Activated CD8-positive, alpha-beta T cell treated with anti-CD3 and anti-CD28 coated beads for 36 hours (primary cell): Measurements from ENCODE around the gene AIMP1. TPM values are rescaled to one million over a fixed set of nuclear protein-coding genes. Genes with fewer than 3 reads are reported as not detected.
A peak's percentile ranks its signal among the peaks of the same experiment; 100 is the strongest.

Experiments
- ATAC-seq: fragments of 200-7000 bp; cut with Tn5 transposase; one replicate; pipeline ENCODE4 v1.10.0; 2021; ENCODE audit warnings: mild to moderate bottlenecking, moderate library complexity
- CTCF ChIA-PET: fragments of 350-600 bp; sonication (Branson Sonifier 250); formaldehyde crosslinking; loops from one replicate; lab custom pipeline; 2021; ENCODE audit warnings: antibody characterized with exemption; lab: Charles Lee
- POLR2A ChIA-PET: fragments of 350-600 bp; sonication (Branson Sonifier 250); formaldehyde crosslinking; loops from one replicate; lab custom pipeline; 2021; ENCODE audit warnings: antibody characterized with exemption; lab: Charles Lee
- DNase-seq: peaks from one replicate; pipeline ENCODE4 v3.0.0-alpha.2; 2020
- H3K27ac Mint-ChIP-seq: one replicate; pipeline ENCODE4 v1.8.0; 2021; ENCODE audit warnings: mild to moderate bottlenecking, mixed read lengths
- H3K27me3 Mint-ChIP-seq: one replicate; pipeline ENCODE4 v1.8.0; 2021; ENCODE audit warnings: mixed read lengths
- H3K36me3 Mint-ChIP-seq: one replicate; pipeline ENCODE4 v1.8.0; 2021; ENCODE audit warnings: low read depth, mixed read lengths
- H3K4me1 Mint-ChIP-seq: one replicate; pipeline ENCODE4 v1.8.0; 2021; ENCODE audit warnings: low read depth, mixed read lengths
- H3K4me3 Mint-ChIP-seq: one replicate; pipeline ENCODE4 v1.8.0; 2021; ENCODE audit warnings: mild to moderate bottlenecking, moderate library complexity, mixed read lengths
- H3K9me3 Mint-ChIP-seq: one replicate; pipeline ENCODE4 v1.8.0; 2021; ENCODE audit warnings: mixed read lengths
- intact Hi-C: fragments of 100-400 bp; cut with micrococcal nuclease; formaldehyde crosslinking; loops from one replicate; pipeline ENCODE4 v1.10.0; 2022
- total RNA-seq, 2 experiments: library from RNA; stranded (reverse); gene quantifications; one replicate each; pipeline ENCODE4 v1.2.3, GENCODE V29; 2021
- TF ChIP-seq, protein P1 (sequence below): fragments of 200-600 bp; IDR thresholded peaks from one replicate; pipeline ENCODE4 v1.8.0; 2022; ENCODE audit warnings: antibody characterized with exemption, mild to moderate bottlenecking

AIMP1 gene
- total RNA-seq, 2 experiments from 2014 or later = 73.4 to 74.0 TPM

DNA sequence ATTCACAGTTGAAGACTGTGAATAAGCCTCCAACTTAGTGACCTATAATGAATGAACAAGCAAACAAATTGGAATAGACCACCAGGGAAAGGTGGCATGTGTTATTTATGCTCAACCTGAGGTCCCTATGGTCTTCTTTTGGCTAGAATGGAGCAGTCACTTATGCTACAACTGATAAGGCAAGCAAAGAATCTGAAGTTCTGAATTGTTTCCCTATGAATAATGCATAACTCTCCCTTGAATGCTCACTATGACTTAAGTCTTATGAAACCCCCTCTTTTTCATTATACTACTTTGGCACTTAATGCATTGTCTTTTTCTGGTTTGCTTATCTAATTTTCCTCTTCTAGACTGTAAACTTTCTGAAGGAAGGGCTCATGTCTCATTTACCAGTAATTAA is 49.7 kb downstream of the AIMP1 start:
- H3K4me1 Mint-ChIP-seq = no peaks in the 10 kb centered on the region
- H3K27ac Mint-ChIP-seq = no peak overlapping the region
- CTCF ChIA-PET = interaction anchor here (1.4 kb wide), 1 partner anchor 18 kb away, joined by 4 read pairs; no protein-coding TSS in a partner anchor
- intact Hi-C loops = loop anchor here (5.0 to 10.0 kb wide), 2 partner anchors 136 to 809 kb away; no protein-coding TSS in a partner anchor
- POLR2A ChIA-PET = no interaction called here
- TF ChIP-seq, protein P1, sequence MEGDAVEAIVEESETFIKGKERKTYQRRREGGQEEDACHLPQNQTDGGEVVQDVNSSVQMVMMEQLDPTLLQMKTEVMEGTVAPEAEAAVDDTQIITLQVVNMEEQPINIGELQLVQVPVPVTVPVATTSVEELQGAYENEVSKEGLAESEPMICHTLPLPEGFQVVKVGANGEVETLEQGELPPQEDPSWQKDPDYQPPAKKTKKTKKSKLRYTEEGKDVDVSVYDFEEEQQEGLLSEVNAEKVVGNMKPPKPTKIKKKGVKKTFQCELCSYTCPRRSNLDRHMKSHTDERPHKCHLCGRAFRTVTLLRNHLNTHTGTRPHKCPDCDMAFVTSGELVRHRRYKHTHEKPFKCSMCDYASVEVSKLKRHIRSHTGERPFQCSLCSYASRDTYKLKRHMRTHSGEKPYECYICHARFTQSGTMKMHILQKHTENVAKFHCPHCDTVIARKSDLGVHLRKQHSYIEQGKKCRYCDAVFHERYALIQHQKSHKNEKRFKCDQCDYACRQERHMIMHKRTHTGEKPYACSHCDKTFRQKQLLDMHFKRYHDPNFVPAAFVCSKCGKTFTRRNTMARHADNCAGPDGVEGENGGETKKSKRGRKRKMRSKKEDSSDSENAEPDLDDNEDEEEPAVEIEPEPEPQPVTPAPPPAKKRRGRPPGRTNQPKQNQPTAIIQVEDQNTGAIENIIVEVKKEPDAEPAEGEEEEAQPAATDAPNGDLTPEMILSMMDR = no peak
- DNase-seq = no peak
- no peaks in the 10 kb centered on the region for H3K9me3 Mint-ChIP-seq
- no peaks in the 10 kb centered on the region for H3K36me3 Mint-ChIP-seq
- no peak for ATAC-seq
- peaks cover 14% of the 10 kb centered on the region for H3K27me3 Mint-ChIP-seq
- H3K4me3 Mint-ChIP-seq = no peak overlapping the region

DNA sequence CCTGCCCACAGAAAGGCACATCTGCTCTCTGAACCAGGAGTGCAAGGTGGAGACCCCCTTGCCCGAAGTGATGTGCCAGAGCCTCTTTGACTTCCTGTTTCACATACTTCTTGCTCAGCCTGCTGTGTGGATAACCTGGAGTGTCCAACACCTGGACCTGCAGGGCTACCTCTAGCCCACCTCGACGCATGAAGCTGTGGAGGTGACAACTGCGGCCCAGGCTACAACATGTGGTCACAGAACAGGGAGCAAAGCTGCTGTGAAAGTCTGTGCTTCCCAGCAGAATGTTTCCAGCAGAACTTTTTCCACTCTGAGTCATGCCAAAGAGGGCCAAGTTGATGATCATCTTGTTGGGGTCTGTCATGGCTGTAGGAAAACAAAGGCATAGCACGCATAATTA is 50.7 kb downstream of the AIMP1 start:
- Mint-ChIP-seq H3K27me3 (peaks cover 16% of the 10 kb centered on the region), H3K4me1 (no peaks in the 10 kb centered on the region), H3K4me3 (no peak overlapping the region), H3K36me3 (no peaks in the 10 kb centered on the region), H3K9me3 (no peaks in the 10 kb centered on the region), H3K27ac (no peak overlapping the region)
- CTCF ChIA-PET = no interaction called here
- DNase-seq (no peak), ATAC-seq (no peak)
- TF ChIP-seq, protein P1 = no peak
- POLR2A ChIA-PET = no interaction called here
- intact Hi-C loops = loop anchor here (5.0 to 10.0 kb wide), 2 partner anchors 135 to 808 kb away; no protein-coding TSS in a partner anchor

DNA sequence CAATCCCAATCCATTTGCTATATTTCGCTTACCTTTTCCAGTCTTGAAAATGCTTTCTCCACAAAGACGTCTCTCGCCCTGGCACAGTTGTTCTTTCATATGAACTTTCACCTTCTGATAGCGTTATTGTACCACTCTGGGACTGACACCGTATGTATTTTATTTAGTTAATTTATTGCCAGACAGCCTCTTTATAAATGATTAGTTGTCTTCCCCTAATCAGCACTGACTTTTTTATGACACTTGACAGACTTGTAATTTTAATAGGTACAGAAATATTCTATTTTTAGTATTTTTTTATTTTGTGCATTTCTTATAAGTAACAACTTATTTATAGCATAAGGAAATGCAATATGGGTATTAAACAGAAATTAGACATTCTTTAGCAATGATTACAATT is 52.3 kb downstream of the AIMP1 start, which contains the start of gene GIMD1:
Gene GIMD1, minus strand, starts transcription at position 101 of the 400 bp plus-strand sequence. CDS start 1,343 bp downstream, outside the sequence.
- no peaks in the 10 kb centered on the region for H3K36me3 Mint-ChIP-seq
- no peak within 1 kb of the TSS for H3K27ac Mint-ChIP-seq
- DNase-seq (no peak), ATAC-seq (no peak)
- H3K27me3 Mint-ChIP-seq = peaks cover 18% of the 10 kb centered on the region
- POLR2A ChIA-PET = no interaction called here
- intact Hi-C loops = loop anchor here (5.0 to 10.0 kb wide), 2 partner anchors 134 to 806 kb away; no protein-coding TSS in a partner anchor
- CTCF ChIA-PET = interaction anchor here (1.1 to 2.0 kb wide), 7 partner anchors 9 to 134 kb away, joined by 3 to 8 read pairs (median 4); no protein-coding TSS in a partner anchor
- no peak within 1 kb of the TSS for H3K4me3 Mint-ChIP-seq
- TF ChIP-seq, protein P1 = no peak
- no peaks in the 10 kb centered on the region for H3K4me1 Mint-ChIP-seq
- no peaks in the 10 kb centered on the region for H3K9me3 Mint-ChIP-seq

DNA sequence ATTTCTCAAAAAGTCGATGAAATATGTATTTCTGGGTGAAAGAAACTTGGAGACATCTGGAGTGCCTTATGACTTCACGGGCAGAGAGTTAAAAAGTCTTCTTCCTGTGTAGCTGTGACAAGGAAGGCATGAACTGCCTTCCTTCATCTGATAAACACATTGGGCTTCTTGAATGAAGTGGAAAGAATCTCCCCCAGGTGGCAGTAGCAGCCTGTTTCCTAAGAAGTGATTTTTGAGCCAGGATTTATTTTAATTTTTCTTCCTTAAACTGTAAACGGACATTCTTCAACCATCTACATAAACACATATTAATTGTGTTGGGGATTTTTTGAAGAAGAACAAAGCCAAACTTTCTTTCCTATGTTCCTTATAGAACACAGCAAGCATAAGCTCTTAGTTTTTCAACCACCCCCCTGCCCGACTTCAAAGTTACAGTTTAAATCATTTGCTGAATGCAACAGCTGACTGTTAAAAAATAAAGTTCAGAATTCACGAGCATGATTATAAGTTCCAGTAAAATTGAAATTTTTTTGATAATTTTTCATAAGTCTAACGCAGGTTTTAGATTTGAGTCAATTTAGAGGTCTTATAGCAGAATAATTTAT is 53.2 kb downstream of the AIMP1 start:
- H3K27me3 Mint-ChIP-seq = peaks cover 24% of the 10 kb centered on the region
- H3K27ac Mint-ChIP-seq = no peak overlapping the region
- ATAC-seq (peak; percentile 60), DNase-seq (peak; percentile 56)
- H3K9me3 Mint-ChIP-seq = no peaks in the 10 kb centered on the region
- no peaks in the 10 kb centered on the region for H3K36me3 Mint-ChIP-seq
- TF ChIP-seq, protein P1 = peak; percentile 49
- POLR2A ChIA-PET = no interaction called here
- intact Hi-C loops = loop anchor here (5.0 to 10.0 kb wide), 2 partner anchors 133 to 805 kb away; no protein-coding TSS in a partner anchor
- no peaks in the 10 kb centered on the region for H3K4me1 Mint-ChIP-seq
- CTCF ChIA-PET = interaction anchor here (1.0 to 2.0 kb wide), 12 partner anchors 9 to 528 kb away, joined by 3 to 8 read pairs (median 4); no protein-coding TSS in a partner anchor
- no peak overlapping the region for H3K4me3 Mint-ChIP-seq

DNA sequence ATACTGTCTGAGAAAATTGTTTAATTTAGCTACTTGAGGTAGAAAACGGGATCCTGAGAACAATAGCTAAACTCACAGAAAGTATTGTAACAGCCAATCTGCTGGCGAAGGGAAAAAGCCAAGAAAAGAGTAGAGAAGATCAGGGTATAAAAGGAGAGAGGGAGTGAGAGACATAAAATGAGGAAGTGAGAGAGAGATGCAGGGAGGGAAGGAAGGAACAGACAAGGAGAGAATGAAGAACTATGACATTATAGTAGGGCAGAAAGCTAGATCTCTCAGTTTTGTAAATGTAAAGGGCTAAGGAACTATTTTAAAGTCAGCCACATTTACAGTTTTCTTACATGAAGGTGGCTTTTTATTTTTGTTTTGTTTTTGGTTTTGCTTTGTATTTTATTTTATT is 53.9 kb downstream of the AIMP1 start:
- CTCF ChIA-PET = interaction anchor here (1.0 to 2.0 kb wide), 12 partner anchors 8 to 812 kb away, joined by 3 to 8 read pairs (median 4); no protein-coding TSS in a partner anchor
- no peak for DNase-seq
- POLR2A ChIA-PET = no interaction called here
- H3K9me3 Mint-ChIP-seq = no peaks in the 10 kb centered on the region
- H3K36me3 Mint-ChIP-seq = no peaks in the 10 kb centered on the region
- TF ChIP-seq, protein P1 = no peak
- intact Hi-C loops = no loop called here
- no peaks in the 10 kb centered on the region for H3K4me1 Mint-ChIP-seq
- no peak overlapping the region for H3K27ac Mint-ChIP-seq
- no peak for ATAC-seq
- no peak overlapping the region for H3K4me3 Mint-ChIP-seq
- peaks cover 24% of the 10 kb centered on the region for H3K27me3 Mint-ChIP-seq
